ENCODE results near the gene PHLPP1. TPM values are rescaled to one million over a fixed set of nuclear protein-coding genes. Genes with fewer than 3 reads are reported as not detected.

The PHLPP1 gene
- total and polyA plus RNA-seq, 2 of the 13 experiments (the other 11 are each of a cell fraction or from before 2014, with no cell fraction given) = 9.8 to 18.5 TPM

DNA sequence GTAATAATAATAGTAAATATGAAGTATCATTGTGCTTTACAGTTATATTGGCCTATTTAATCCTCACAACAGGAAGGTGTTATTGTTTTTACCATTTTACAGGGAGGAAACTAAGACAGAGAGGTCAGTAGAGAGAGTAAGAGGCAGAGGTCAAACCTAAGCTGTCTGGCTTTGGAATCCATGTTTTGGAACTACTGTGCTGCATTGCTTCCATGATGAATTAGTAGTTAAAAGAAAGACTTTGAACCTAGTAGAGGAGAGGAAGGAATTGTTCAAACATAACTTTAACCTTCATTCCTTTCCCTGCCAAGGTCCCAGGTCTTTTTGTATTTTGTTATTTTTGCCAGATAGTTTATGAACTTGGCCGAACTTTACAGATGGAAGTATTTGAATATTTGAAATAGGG lies 80.9 kb downstream of the PHLPP1 start (continued):
- TF ChIP-seq, protein P1, sequence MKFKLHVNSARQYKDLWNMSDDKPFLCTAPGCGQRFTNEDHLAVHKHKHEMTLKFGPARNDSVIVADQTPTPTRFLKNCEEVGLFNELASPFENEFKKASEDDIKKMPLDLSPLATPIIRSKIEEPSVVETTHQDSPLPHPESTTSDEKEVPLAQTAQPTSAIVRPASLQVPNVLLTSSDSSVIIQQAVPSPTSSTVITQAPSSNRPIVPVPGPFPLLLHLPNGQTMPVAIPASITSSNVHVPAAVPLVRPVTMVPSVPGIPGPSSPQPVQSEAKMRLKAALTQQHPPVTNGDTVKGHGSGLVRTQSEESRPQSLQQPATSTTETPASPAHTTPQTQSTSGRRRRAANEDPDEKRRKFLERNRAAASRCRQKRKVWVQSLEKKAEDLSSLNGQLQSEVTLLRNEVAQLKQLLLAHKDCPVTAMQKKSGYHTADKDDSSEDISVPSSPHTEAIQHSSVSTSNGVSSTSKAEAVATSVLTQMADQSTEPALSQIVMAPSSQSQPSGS (CRISPR knock-in tag; IDR thresholded peaks at IDR 0.05) = 0 out of 2 replicates have a peak, but pooled peaks have one; percentile 25
- TF ChIP-seq CHD4 (IDR thresholded peaks at IDR 0.05; ENCODE audit: borderline replicate concordance, low read length) = peak; percentile 79; the same call in 1 of the 2 replicates
- peak; percentile 62 for TF ChIP-seq ASH2L (IDR thresholded peaks at IDR 0.05; ENCODE audit: insufficient read length, low read depth, low read length)
- peak; percentile 86 for TF ChIP-seq SKIL (CRISPR knock-in tag; IDR thresholded peaks at IDR 0.05; ENCODE audit: borderline replicate concordance)
- peak; percentile 70; the same call in 1 of the 2 replicates for TF ChIP-seq HNF4G (IDR thresholded peaks at IDR 0.05; ENCODE audit: borderline replicate concordance, low read depth, low read length)
- TF ChIP-seq HNF4G (CRISPR knock-in tag; IDR thresholded peaks at IDR 0.05; ENCODE audit: borderline replicate concordance, low read depth) = peak; percentile 58; the same call in 1 of the 2 replicates
- TF ChIP-seq, protein P2, sequence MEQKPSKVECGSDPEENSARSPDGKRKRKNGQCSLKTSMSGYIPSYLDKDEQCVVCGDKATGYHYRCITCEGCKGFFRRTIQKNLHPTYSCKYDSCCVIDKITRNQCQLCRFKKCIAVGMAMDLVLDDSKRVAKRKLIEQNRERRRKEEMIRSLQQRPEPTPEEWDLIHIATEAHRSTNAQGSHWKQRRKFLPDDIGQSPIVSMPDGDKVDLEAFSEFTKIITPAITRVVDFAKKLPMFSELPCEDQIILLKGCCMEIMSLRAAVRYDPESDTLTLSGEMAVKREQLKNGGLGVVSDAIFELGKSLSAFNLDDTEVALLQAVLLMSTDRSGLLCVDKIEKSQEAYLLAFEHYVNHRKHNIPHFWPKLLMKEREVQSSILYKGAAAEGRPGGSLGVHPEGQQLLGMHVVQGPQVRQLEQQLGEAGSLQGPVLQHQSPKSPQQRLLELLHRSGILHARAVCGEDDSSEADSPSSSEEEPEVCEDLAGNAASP (CRISPR knock-in tag; IDR thresholded peaks at IDR 0.05; ENCODE audit: borderline replicate concordance) = peak; percentile 77; the same call in 1 of the 2 replicates
- no peak for TF ChIP-seq SMC3 (IDR thresholded peaks at IDR 0.05; ENCODE audit: low read length)
- TF ChIP-seq ESRRA (CRISPR knock-in tag; IDR thresholded peaks at IDR 0.05; ENCODE audit: low read depth) = peak; percentile 95
- TF ChIP-seq ZGPAT (CRISPR knock-in tag; IDR thresholded peaks at IDR 0.05) = peak; percentile 64
- TF ChIP-seq, protein P3, sequence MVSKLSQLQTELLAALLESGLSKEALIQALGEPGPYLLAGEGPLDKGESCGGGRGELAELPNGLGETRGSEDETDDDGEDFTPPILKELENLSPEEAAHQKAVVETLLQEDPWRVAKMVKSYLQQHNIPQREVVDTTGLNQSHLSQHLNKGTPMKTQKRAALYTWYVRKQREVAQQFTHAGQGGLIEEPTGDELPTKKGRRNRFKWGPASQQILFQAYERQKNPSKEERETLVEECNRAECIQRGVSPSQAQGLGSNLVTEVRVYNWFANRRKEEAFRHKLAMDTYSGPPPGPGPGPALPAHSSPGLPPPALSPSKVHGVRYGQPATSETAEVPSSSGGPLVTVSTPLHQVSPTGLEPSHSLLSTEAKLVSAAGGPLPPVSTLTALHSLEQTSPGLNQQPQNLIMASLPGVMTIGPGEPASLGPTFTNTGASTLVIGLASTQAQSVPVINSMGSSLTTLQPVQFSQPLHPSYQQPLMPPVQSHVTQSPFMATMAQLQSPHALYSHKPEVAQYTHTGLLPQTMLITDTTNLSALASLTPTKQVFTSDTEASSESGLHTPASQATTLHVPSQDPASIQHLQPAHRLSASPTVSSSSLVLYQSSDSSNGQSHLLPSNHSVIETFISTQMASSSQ (IDR thresholded peaks at IDR 0.05; ENCODE audit: low read depth) = no peak
- TF ChIP-seq, protein P3 (CRISPR knock-in tag; IDR thresholded peaks at IDR 0.05; ENCODE audit: borderline replicate concordance) = peak; percentile 30; the same call in 1 of the 2 replicates
- peak; percentile 92 for TF ChIP-seq TBL1XR1 (IDR thresholded peaks at IDR 0.05; ENCODE audit: borderline replicate concordance, low read length, partially characterized antibody)
- TF ChIP-seq YY1 (IDR thresholded peaks at IDR 0.05; ENCODE audit: insufficient read depth, insufficient replicate concordance, low read depth, low read length) = peak; percentile 58
- peak; percentile 54 to 64; a peak in 2 of 4 replicates for TF ChIP-seq NR2F1 (CRISPR knock-in tag; IDR thresholded peaks at IDR 0.05)
- TF ChIP-seq SOX13 (IDR thresholded peaks at IDR 0.05) = peak; percentile 35; the same call in 1 of the 2 replicates
- TF ChIP-seq SOX13 (CRISPR knock-in tag; conservative IDR thresholded peaks at IDR 0.05 in 1 of 2, IDR thresholded peaks at IDR 0.05 in 1 of 2) = peak in 1 of 2 experiments; percentile 87; a peak in 2 of 4 replicates
- TF ChIP-seq ZKSCAN8 (CRISPR knock-in tag; IDR thresholded peaks at IDR 0.05; ENCODE audit: borderline replicate concordance) = peak; percentile 18; the same call in 1 of the 2 replicates
